Stomach (tissue), 4 donors: ENCODE data around the gene RNF130.

Experiments used
- EP300 ChIP-seq: sonication (generic); formaldehyde crosslinking; IDR thresholded peaks from one replicate; pipeline ENCODE4 v1.6.1; 2017; ENCODE audit warnings: antibody characterized with exemption
- POLR2A ChIP-seq, 4 donors: fragments of 450-650 bp; IDR thresholded peaks; one replicate each; pipeline ENCODE4 v1.6.1; 2016; ENCODE audit warnings: antibody characterized with exemption in 4 of 4, control low read depth in 2 of 4, mild to moderate bottlenecking in 1 of 4, moderate library complexity in 1 of 4
- POLR2AphosphoS5 ChIP-seq, 3 donors: sonication (generic); formaldehyde crosslinking; IDR thresholded peaks; one replicate each; pipeline ENCODE4 v1.6.1; 2016; ENCODE audit warnings: antibody characterized with exemption in 3 of 3
- TF ChIP-seq, protein P1 (sequence below), 7 experiments: fragments of 450-650 bp in 4 of 7; fragments of 200-600 bp in 3 of 7; sonication (generic) in 3 of 7; IDR thresholded peaks; one replicate each; pipeline ENCODE4 v1.5.1; 2016 to 2019; ENCODE audit warnings: antibody characterized with exemption in 7 of 7, control low read depth in 2 of 7, mild to moderate bottlenecking in 1 of 7

DNA sequence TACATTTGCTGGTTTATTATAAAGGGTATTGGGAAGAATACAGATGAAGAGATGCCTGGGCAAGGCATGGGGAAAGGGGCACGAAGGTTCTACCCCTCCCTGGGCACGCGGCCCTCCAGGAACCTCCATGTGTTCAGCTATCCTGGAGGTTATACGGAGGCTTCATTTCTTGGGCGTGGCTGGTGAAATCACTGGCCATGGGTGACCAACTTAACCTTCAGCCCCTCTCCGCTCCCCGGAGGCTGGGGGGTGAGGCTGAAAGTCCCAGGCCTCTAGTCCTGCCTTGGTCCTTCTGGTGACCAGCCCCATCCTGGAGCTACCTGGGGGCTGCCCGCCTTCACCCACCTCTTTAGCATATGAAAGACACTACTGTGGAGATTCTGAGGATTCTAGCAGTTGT is 17.0 kb upstream of the RNF130 start:
- no peak for TF ChIP-seq POLR2AphosphoS5 (IDR thresholded peaks at IDR 0.05)
- TF ChIP-seq, protein P1, sequence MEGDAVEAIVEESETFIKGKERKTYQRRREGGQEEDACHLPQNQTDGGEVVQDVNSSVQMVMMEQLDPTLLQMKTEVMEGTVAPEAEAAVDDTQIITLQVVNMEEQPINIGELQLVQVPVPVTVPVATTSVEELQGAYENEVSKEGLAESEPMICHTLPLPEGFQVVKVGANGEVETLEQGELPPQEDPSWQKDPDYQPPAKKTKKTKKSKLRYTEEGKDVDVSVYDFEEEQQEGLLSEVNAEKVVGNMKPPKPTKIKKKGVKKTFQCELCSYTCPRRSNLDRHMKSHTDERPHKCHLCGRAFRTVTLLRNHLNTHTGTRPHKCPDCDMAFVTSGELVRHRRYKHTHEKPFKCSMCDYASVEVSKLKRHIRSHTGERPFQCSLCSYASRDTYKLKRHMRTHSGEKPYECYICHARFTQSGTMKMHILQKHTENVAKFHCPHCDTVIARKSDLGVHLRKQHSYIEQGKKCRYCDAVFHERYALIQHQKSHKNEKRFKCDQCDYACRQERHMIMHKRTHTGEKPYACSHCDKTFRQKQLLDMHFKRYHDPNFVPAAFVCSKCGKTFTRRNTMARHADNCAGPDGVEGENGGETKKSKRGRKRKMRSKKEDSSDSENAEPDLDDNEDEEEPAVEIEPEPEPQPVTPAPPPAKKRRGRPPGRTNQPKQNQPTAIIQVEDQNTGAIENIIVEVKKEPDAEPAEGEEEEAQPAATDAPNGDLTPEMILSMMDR (IDR thresholded peaks at IDR 0.05) = no peak
- no peak for TF ChIP-seq POLR2A (IDR thresholded peaks at IDR 0.05)
- no peak for TF ChIP-seq EP300
